H1 (cell line): Measurements from ENCODE around the gene LPAR3. TPM values are rescaled to one million over a fixed set of nuclear protein-coding genes. Genes with fewer than 3 reads are reported as not detected.

Experiments used
- CTCF ChIA-PET: fragments of 300-600 bp; sonication (Branson Sonifier 250); formaldehyde crosslinking; loops from one replicate; lab custom pipeline; 2021; ENCODE audit not compliant: partially characterized antibody; lab: Charles Lee
- POLR2A ChIA-PET: fragments of 300-600 bp; sonication (Branson Sonifier 250); formaldehyde crosslinking; loops from one replicate; lab custom pipeline; 2021; ENCODE audit warnings: inconsistent platforms; ENCODE audit not compliant: partially characterized antibody; lab: Charles Lee
- DNase-seq, 2 experiments: peaks; one replicate each; pipeline versions ENCODE4 v3.0.0 to v3.0.0-alpha.2; 2010 to 2022; ENCODE audit warnings: low spot score in 2 of 2, low read depth in 1 of 2, mixed read lengths in 1 of 2
- FAIRE-seq: peaks from 2 replicates; lab custom pipeline; 2011; peaks lifted over from hg19 to GRCh38; lab: Jason Lieb, UNC
- H2AFZ ChIP-seq: 2 replicates; pipeline ENCODE4 v1.8.1; 2012; ENCODE audit warnings: low read length, inconsistent platforms
- H2AK5ac ChIP-seq: 2 replicates; pipeline ENCODE4 v1.6.1; 2013; ENCODE audit warnings: low read depth, low read length
- H2BK120ac ChIP-seq: replicated peaks from 2 replicates; pipeline ENCODE3; 2013; ENCODE audit warnings: low read depth, low read length, inconsistent platforms
- H2BK12ac ChIP-seq: 2 replicates; pipeline ENCODE4 v1.6.1; 2013; ENCODE audit warnings: low read depth, low read length
- H2BK15ac ChIP-seq: 2 replicates; pipeline ENCODE4 v1.6.1; 2013; ENCODE audit warnings: low read length
- H2BK20ac ChIP-seq: 2 replicates; pipeline ENCODE4 v1.6.1; 2013; ENCODE audit warnings: low read length
- H2BK5ac ChIP-seq: 2 replicates; pipeline ENCODE4 v1.6.1; 2013; ENCODE audit warnings: low read depth, low read length
- H3K14ac ChIP-seq: 2 replicates; pipeline ENCODE4 v1.6.1; 2013; ENCODE audit warnings: inconsistent platforms; ENCODE audit not compliant: insufficient read length
- H3K18ac ChIP-seq: 2 replicates; pipeline ENCODE4 v1.6.1; 2013; ENCODE audit warnings: low read length; ENCODE audit errors: extremely low read depth
- H3K23ac ChIP-seq: 2 replicates; pipeline ENCODE4 v1.6.1; 2013; ENCODE audit warnings: inconsistent platforms; ENCODE audit not compliant: insufficient read length
- H3K23me2 ChIP-seq: 2 replicates; pipeline ENCODE4 v1.6.1; 2013; ENCODE audit warnings: low read depth, low read length
- H3K27ac ChIP-seq: 2 replicates; pipeline ENCODE4 v1.6.1; 2011; ENCODE audit warnings: low read depth, low read length, inconsistent platforms
- H3K27me3 ChIP-seq, 4 experiments: replicated peaks in 1 of 4; 1 replicate in 1 of 4; 2 replicates in 3 of 4; pipeline versions ENCODE4 v1.6.1 to v1.8.1; 2011 to 2013; ENCODE audit warnings: low read length in 3 of 4, mild to moderate bottlenecking in 3 of 4, inconsistent platforms in 2 of 4, mixed read lengths in 2 of 4, moderate library complexity in 1 of 4; ENCODE audit not compliant: control insufficient read depth in 3 of 4, insufficient read depth in 3 of 4; ENCODE audit errors: extremely low read depth in 1 of 4
- H3K36me3 ChIP-seq, 4 experiments: 2 replicates each; pipeline versions ENCODE4 v1.6.1 to v1.8.1; 2011 to 2013; ENCODE audit warnings: mild to moderate bottlenecking in 4 of 4, low read length in 3 of 4, moderate library complexity in 2 of 4, control low read depth in 1 of 4, inconsistent platforms in 1 of 4; ENCODE audit not compliant: insufficient read depth in 4 of 4, control insufficient read depth in 2 of 4
- H3K4ac ChIP-seq: replicated peaks from 2 replicates; pipeline ENCODE3; 2013; ENCODE audit warnings: low read length, low read depth, mixed read lengths, inconsistent platforms; ENCODE audit not compliant: insufficient read length
- H3K4me1 ChIP-seq, 4 experiments: replicated peaks in 1 of 4; 1 replicate in 1 of 4; 2 replicates in 3 of 4; pipeline versions ENCODE4 v1.6.1 to v1.8.1; 2011 to 2013; ENCODE audit warnings: low read length in 3 of 4, inconsistent platforms in 2 of 4, mixed read lengths in 1 of 4; ENCODE audit not compliant: insufficient read depth in 4 of 4, control insufficient read depth in 3 of 4
- H3K4me2 ChIP-seq, 2 experiments: 2 replicates each; pipeline versions ENCODE4 v1.6.1 to v1.8.1; 2011 to 2013; ENCODE audit warnings: low read depth in 2 of 2, low read length in 2 of 2, control low read depth in 1 of 2, inconsistent platforms in 1 of 2, mild to moderate bottlenecking in 1 of 2; ENCODE audit not compliant: insufficient read depth in 1 of 2
- H3K4me3 ChIP-seq, 4 experiments: fragments of 200-600, 300-600 bp in 1 of 4; sonication (generic), shearing (Covaris generic), sonication (Bioruptor Twin) in 1 of 4; 2 replicates each; pipeline versions ENCODE4 v1.5.1 to v1.8.1; 2011 to 2016; ENCODE audit warnings: low read length in 4 of 4, low read depth in 3 of 4, control low read depth in 2 of 4, inconsistent platforms in 2 of 4, mild to moderate bottlenecking in 2 of 4, mixed read lengths in 1 of 4, moderate library complexity in 1 of 4; ENCODE audit not compliant: insufficient read depth in 2 of 4; ENCODE audit errors: extremely low read depth in 1 of 4
- H3K56ac ChIP-seq: replicated peaks from 2 replicates; pipeline ENCODE3; 2013; ENCODE audit warnings: low read depth, mild to moderate bottlenecking, mixed read lengths, low read length, inconsistent platforms; ENCODE audit not compliant: insufficient read length
- H3K79me1 ChIP-seq: 2 replicates; pipeline ENCODE4 v1.6.1; 2013; ENCODE audit warnings: low read depth, low read length, control low read depth
- H3K79me2 ChIP-seq, 2 experiments: 2 replicates each; pipeline versions ENCODE4 v1.6.1 to v1.8.1; 2012 to 2013; ENCODE audit warnings: low read length in 2 of 2, mild to moderate bottlenecking in 2 of 2, inconsistent platforms in 1 of 2; ENCODE audit not compliant: insufficient read depth in 2 of 2, control insufficient read depth in 1 of 2
- H3K9ac ChIP-seq, 4 experiments: replicated peaks in 1 of 4; 1 replicate in 1 of 4; 2 replicates in 3 of 4; pipeline versions ENCODE4 v1.6.1 to v1.8.1; 2011 to 2013; ENCODE audit warnings: low read depth in 3 of 4, low read length in 3 of 4, control low read depth in 2 of 4, mild to moderate bottlenecking in 2 of 4, moderate library complexity in 2 of 4, inconsistent platforms in 1 of 4; ENCODE audit errors: extremely low read depth in 1 of 4
- H3K9me3 ChIP-seq, 2 experiments: 2 replicates each; pipeline versions ENCODE4 v1.6.1 to v1.8.1; 2012 to 2013; ENCODE audit warnings: mild to moderate bottlenecking in 2 of 2, moderate library complexity in 2 of 2, control low read depth in 1 of 2, inconsistent platforms in 1 of 2, low read depth in 1 of 2, low read length in 1 of 2, mixed read lengths in 1 of 2; ENCODE audit not compliant: insufficient read depth in 2 of 2
- H4K20me1 ChIP-seq, 2 experiments: replicated peaks in 1 of 2; 2 replicates each; pipeline versions ENCODE3 to v1.8.1; 2011 to 2013; ENCODE audit warnings: inconsistent platforms in 2 of 2, low read length in 2 of 2, mild to moderate bottlenecking in 1 of 2; ENCODE audit not compliant: insufficient read depth in 2 of 2, control insufficient read depth in 1 of 2
- H4K5ac ChIP-seq: 2 replicates; pipeline ENCODE4 v1.6.1; 2013; ENCODE audit warnings: low read length, low read depth, mixed read lengths, inconsistent platforms; ENCODE audit not compliant: insufficient read length
- H4K8ac ChIP-seq: 2 replicates; pipeline ENCODE4 v1.8.0; 2013; ENCODE audit warnings: mild to moderate bottlenecking, moderate library complexity, low read length, inconsistent platforms; ENCODE audit not compliant: insufficient read depth; ENCODE audit errors: extremely low read depth
- H4K91ac ChIP-seq: replicated peaks from 2 replicates; pipeline ENCODE3; 2013; ENCODE audit warnings: low read length, mixed read lengths, inconsistent platforms; ENCODE audit not compliant: insufficient read length
- ASH2L ChIP-seq: fragments of 200-600, 300-600 bp; sonication (generic); IDR thresholded peaks from one replicate; pipeline ENCODE4 v1.7.1; 2017; ENCODE audit warnings: low read length
- ATF3 ChIP-seq: IDR thresholded peaks from 2 replicates; pipeline ENCODE4 v1.6.1; 2011; ENCODE audit warnings: low read depth, mild to moderate bottlenecking, low read length; ENCODE audit not compliant: insufficient read depth
- EZH2 ChIP-seq: fragments of 200-600 bp; sonication (generic); IDR thresholded peaks from 2 replicates; pipeline ENCODE4 v1.7.1; 2012; ENCODE audit warnings: low read depth, mild to moderate bottlenecking, moderate library complexity, low read length, inconsistent platforms; ENCODE audit not compliant: severe bottlenecking
- JUN ChIP-seq: IDR thresholded peaks from 2 replicates; pipeline ENCODE4 v1.6.1; 2011; ENCODE audit warnings: low read depth, mild to moderate bottlenecking, improper control_type of control experiment, low read length
- KDM1A ChIP-seq: fragments of 200-600, 300-600 bp; sonication (generic); IDR thresholded peaks from 2 replicates; pipeline ENCODE4 v1.7.1; 2016; ENCODE audit warnings: mild to moderate bottlenecking, low read length, borderline replicate concordance
- PHF8 ChIP-seq: fragments of 200-600 bp; sonication (generic); conservative IDR thresholded peaks from 2 replicates; pipeline ENCODE4 v1.7.1; 2012; ENCODE audit warnings: low read depth, mild to moderate bottlenecking, inconsistent platforms, low read length, moderate library complexity
- ZNF274 ChIP-seq: IDR thresholded peaks from 2 replicates; pipeline ENCODE4 v1.7.0; 2012; ENCODE audit warnings: low read length, borderline replicate concordance; ENCODE audit errors: extremely low read depth
- WGBS, 2 experiments: shearing (Covaris generic) in 1 of 2; methylation state at CpG; one replicate each; pipeline versions ENCODE4 v1.1.6 to v1.1.7; 2013 to 2015; ENCODE audit warnings: low lambda C conversion rate in 2 of 2, mixed read lengths in 2 of 2, inconsistent platforms in 1 of 2, low coverage in 1 of 2, missing lambda C conversion rate in 1 of 2; ENCODE audit not compliant: insufficient replicate concordance in 2 of 2, insufficient coverage in 1 of 2, insufficient read length in 1 of 2; ENCODE audit errors: extremely low coverage in 1 of 2, missing lambda C conversion rate in 1 of 2; 5-methylcytosine and 5-hydroxymethylcytosine counted together
- polyA plus RNA-seq, 7 experiments: library from polyadenylated mRNA; depleted of rRNA in 3 of 7; stranded (reverse) in 5 of 7; unstranded in 2 of 7; fragments of >200 nt in 5 of 7; fragments of 200-250 nt in 2 of 7; gene quantifications; 1 replicate in 5 of 7; 2 replicates in 1 of 7; 4 replicates in 1 of 7; pipeline versions ENCODE4 v1.2.1 to v1.2.3, GENCODE V29; 2011 to 2013; ENCODE audit warnings: missing spikeins in 2 of 7, mixed read lengths in 2 of 7
- total RNA-seq: library from RNA; stranded (reverse); fragmentation: NEBNext Ultra II Directional; extraction: Animal tissue kit (Norgen Biotek cat#: 25700); gene quantifications from 2 replicates; pipeline ENCODE4 v1.2.1, GENCODE V29; 2021

Gene LPAR3
- total and polyA plus RNA-seq, 2 of the 8 experiments (the other 6 are each of a cell fraction or from before 2014, with no cell fraction given), result 17.1 to 25.4 TPM

DNA sequence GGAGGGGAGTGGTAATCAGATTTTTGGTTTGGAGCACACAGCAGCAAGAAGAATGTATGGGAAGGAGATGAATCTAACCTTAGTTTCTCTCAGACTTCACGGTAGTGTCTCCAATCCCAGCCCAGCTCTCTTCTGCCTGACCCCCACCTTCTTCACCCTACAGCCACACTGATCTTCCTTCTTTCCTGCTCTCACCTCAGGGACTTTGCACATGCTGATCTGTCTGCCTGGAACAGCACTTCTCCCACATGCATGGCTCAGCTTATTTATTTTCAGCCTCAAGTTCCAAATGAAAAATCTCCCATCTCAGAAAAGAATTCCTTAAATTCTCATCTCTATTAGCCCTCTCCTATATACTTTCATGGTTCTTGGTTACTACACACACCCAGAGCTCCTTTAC lies 48.8 kb upstream of the LPAR3 start:
- no peak overlapping the region for H2BK15ac ChIP-seq
- DNase-seq (no peak), FAIRE-seq (no peak)
- H3K14ac ChIP-seq, result no peak overlapping the region
- WGBS, 2 experiments, result 73% methylated on average over 1 of the region's 1 CpG; no CpG with 5 or more reads in 1 of the 2 experiments
- no peak overlapping the region for H2BK20ac ChIP-seq
- H3K79me1 ChIP-seq, result no peaks in the 10 kb centered on the region
- H3K18ac ChIP-seq, result no peak overlapping the region
- POLR2A ChIA-PET, result interaction anchor here (0.7 kb wide), 1 partner anchor 10 kb away, joined by 3 read pairs; no protein-coding TSS in a partner anchor
- H3K36me3 ChIP-seq, result no peaks in the 10 kb centered on the region
- no peak overlapping the region for H4K91ac ChIP-seq
- no peak overlapping the region for H4K8ac ChIP-seq
- H2BK12ac ChIP-seq, result no peak overlapping the region
- no peak overlapping the region for H3K23ac ChIP-seq
- no peak overlapping the region for H4K5ac ChIP-seq
- no peak overlapping the region for H2BK120ac ChIP-seq
- H3K27ac ChIP-seq, result no peak overlapping the region
- H3K9ac ChIP-seq, result no peak overlapping the region
- H3K23me2 ChIP-seq, result no peaks in the 10 kb centered on the region
- no peak overlapping the region for H2AFZ ChIP-seq
- H2AK5ac ChIP-seq, result no peak overlapping the region
- H2BK5ac ChIP-seq, result no peak overlapping the region
- H3K4me3 ChIP-seq, result no peak overlapping the region
- H3K27me3 ChIP-seq, result peaks cover 0 to 2% (median 0%) of the 10 kb centered on the region in 4 experiments; a peak in 1 of 7 replicates
- CTCF ChIA-PET, result interaction anchor here (0.7 to 10.0 kb wide), 9 partner anchors 15 to 318 kb away, joined by 3 to 122 read pairs (median 3); partner anchors contain the start of gene C1orf52
- H3K4me2 ChIP-seq, result no peak overlapping the region
- no peak overlapping the region for H3K56ac ChIP-seq
- H3K79me2 ChIP-seq, result no peaks in the 10 kb centered on the region
- H4K20me1 ChIP-seq, result no peaks in the 10 kb centered on the region
- no peak for TF ChIP-seq ATF3
- no peak for TF ChIP-seq ZNF274
- TF ChIP-seq JUN, result no peak
- no peak for TF ChIP-seq KDM1A
- no peak for TF ChIP-seq ASH2L
- no peak for TF ChIP-seq EZH2
- TF ChIP-seq PHF8, result no peak
- no peak overlapping the region for H3K4ac ChIP-seq
- H3K4me1 ChIP-seq, result peaks cover 0 to 2% (median 0%) of the 10 kb centered on the region in 4 experiments; a peak in 2 of 7 replicates
- no peaks in the 10 kb centered on the region for H3K9me3 ChIP-seq
